K562 (cell line): ENCODE results near the gene PAFAH2. TPM values are rescaled to one million over a fixed set of nuclear protein-coding genes. Genes with fewer than 3 reads are reported as not detected.

Source experiments
- CBX1 ChIP-seq: sonication (generic); IDR thresholded peaks from 2 replicates; pipeline ENCODE4 v1.6.1; 2016; ENCODE audit warnings: antibody characterized with exemption, low read depth, mild to moderate bottlenecking
- DPF2 ChIP-seq: fragments of 450-650 bp; IDR thresholded peaks from 2 replicates; pipeline ENCODE4 v1.6.1; 2016
- FOXA1 ChIP-seq: fragments of 450-650 bp; IDR thresholded peaks from 2 replicates; pipeline ENCODE4 v1.6.1; 2016; ENCODE audit warnings: mild to moderate bottlenecking, borderline replicate concordance
- FOXP1 ChIP-seq: sonication (generic); formaldehyde crosslinking; IDR thresholded peaks from 2 replicates; pipeline ENCODE4 v1.8.0; 2022; ENCODE audit warnings: mild to moderate bottlenecking, missing genetic modification reagents
- HDAC1 ChIP-seq, 2 experiments: fragments of 450-650 bp; IDR thresholded peaks; 2 replicates each; pipeline ENCODE4 v1.6.1; 2016 to 2017; ENCODE audit warnings: inconsistent platforms in 1 of 2, mild to moderate bottlenecking in 1 of 2, moderate library complexity in 1 of 2
- IFI16 ChIP-seq: fragments of 250-450 bp; sonication (Bioruptor Pico); IDR thresholded peaks from 2 replicates; pipeline ENCODE4 v2.1.2; 2022; ENCODE audit warnings: mild to moderate bottlenecking, inconsistent platforms
- NFRKB ChIP-seq: fragments of 450-650 bp; IDR thresholded peaks from 2 replicates; pipeline ENCODE4 v1.6.1; 2016; ENCODE audit warnings: low read depth
- POLR3G ChIP-seq: IDR thresholded peaks from 2 replicates; pipeline ENCODE4 v1.6.1; 2011; ENCODE audit not compliant: insufficient read length, insufficient replicate concordance; ENCODE audit errors: extremely low read depth
- RBFOX2 ChIP-seq: fragments of 200-400 bp; formaldehyde crosslinking; IDR thresholded peaks from 2 replicates; pipeline ENCODE4 v1.6.1; 2017; ENCODE audit warnings: low read depth, mild to moderate bottlenecking, low read length, moderate library complexity
- SREBF2 ChIP-seq: sonication (generic); formaldehyde crosslinking; IDR thresholded peaks from 2 replicates; pipeline ENCODE4 v1.4.0; 2020; ENCODE audit warnings: mild to moderate bottlenecking, missing genetic modification reagents
- ZNF217 ChIP-seq: sonication (generic); formaldehyde crosslinking; IDR thresholded peaks from 2 replicates; pipeline ENCODE4 v1.8.0; 2022; ENCODE audit warnings: mild to moderate bottlenecking, missing genetic modification reagents
- ZNF77 ChIP-seq: fragments of 250-450 bp; sonication (Bioruptor Pico); IDR thresholded peaks from 2 replicates; pipeline ENCODE4 v1.5.0; 2020
- polyA plus RNA-seq, 8 experiments: library from polyadenylated mRNA; depleted of rRNA in 4 of 8; stranded (reverse) in 5 of 8; unstranded in 3 of 8; fragments of >200 nt; fragmentation: Nextera tagmentation in 2 of 8; fragmentation: Illumina TruSeq in 1 of 8; extraction: Ambion mirVana in 2 of 8; extraction: Trizol in 1 of 8; gene quantifications; 2 replicates each; pipeline versions ENCODE4 v1.2.1 to v1.2.3, GENCODE V29; 2011 to 2014; ENCODE audit warnings: inconsistent platforms in 1 of 8, missing spikeins in 1 of 8
- total RNA-seq, 7 experiments: library from RNA; depleted of rRNA in 6 of 7; stranded (reverse); fragments of >200 nt in 6 of 7; fragmentation: Illumina TruSeq in 2 of 7; extraction: Trizol in 2 of 7; gene quantifications; 2 replicates each; pipeline versions ENCODE4 v1.2.1 to v1.2.3, GENCODE V29; 2011 to 2021; ENCODE audit warnings: low replicate concordance in 1 of 7
- TF ChIP-seq, protein P1 (sequence below): fragments of 450-650 bp; IDR thresholded peaks from 2 replicates; pipeline ENCODE4 v1.6.1; 2018; ENCODE audit not compliant: partially characterized antibody
- TF ChIP-seq, protein P2 (sequence below): IDR thresholded peaks from 2 replicates; pipeline ENCODE4 v1.6.1; 2016; ENCODE audit warnings: missing genetic modification characterization, missing compliant biosample characterization
- TF ChIP-seq, protein P3 (sequence below): sonication (generic); formaldehyde crosslinking; IDR thresholded peaks from 2 replicates; pipeline ENCODE4 v1.9.0; 2022; ENCODE audit warnings: mild to moderate bottlenecking, missing genetic modification reagents
- TF ChIP-seq, protein P4 (sequence below): fragments of 450-650 bp; IDR thresholded peaks from 2 replicates; pipeline ENCODE4 v1.6.1; 2017; ENCODE audit warnings: antibody characterized with exemption, mild to moderate bottlenecking
- TF ChIP-seq, protein P5 (sequence below): fragments of 250-450 bp; sonication (Bioruptor Pico); IDR thresholded peaks from 2 replicates; pipeline ENCODE4 v1.5.0; 2021

PAFAH2 gene
- total and polyA plus RNA-seq, 9 of the 15 experiments (the other 6 are each of a cell fraction or from before 2014, with no cell fraction given): 4.2 to 10.9 (median 6.8) TPM

DNA sequence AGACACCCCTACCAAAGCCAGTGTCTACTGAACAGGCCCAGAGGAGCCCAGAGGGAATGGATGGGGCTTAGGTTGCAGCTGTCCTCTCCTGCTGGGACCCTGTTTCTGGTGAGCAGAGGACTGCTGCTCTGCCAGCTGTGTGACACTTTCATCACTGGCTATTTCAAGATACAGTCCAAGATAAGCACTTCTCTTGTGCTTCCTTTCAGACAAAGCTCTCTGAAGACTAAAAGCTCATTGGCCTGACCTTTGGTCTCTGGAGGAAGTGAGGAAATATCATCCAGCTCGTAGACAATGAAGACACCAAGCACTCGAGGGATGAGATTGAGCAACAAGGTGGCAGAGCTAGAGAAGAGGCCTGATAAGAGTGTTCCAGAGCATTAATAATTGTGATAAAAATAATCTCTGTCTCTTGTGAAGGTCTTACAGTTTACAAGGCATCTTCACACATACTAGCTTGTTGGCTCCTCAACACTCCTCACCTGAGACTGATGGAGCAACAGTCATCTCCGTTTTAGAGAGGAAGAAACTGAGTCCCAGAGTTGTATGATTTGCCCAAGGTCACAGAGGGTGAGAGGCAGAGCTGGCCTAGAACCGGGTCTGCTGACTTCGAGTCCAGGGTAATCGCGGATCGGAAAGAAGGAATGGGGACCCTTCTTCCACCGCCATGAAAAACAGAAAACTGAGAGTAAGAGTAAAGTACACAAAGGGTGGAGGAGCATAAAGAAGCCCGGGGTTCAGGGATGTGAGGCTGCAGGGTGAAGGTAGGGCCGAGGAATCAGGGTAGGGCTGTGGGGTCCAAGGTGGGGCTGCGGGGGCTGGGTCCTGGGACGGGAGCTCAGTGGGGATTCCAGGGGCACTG, 666 bp downstream of the PAFAH2 start (continued):
- TF ChIP-seq, protein P1, sequence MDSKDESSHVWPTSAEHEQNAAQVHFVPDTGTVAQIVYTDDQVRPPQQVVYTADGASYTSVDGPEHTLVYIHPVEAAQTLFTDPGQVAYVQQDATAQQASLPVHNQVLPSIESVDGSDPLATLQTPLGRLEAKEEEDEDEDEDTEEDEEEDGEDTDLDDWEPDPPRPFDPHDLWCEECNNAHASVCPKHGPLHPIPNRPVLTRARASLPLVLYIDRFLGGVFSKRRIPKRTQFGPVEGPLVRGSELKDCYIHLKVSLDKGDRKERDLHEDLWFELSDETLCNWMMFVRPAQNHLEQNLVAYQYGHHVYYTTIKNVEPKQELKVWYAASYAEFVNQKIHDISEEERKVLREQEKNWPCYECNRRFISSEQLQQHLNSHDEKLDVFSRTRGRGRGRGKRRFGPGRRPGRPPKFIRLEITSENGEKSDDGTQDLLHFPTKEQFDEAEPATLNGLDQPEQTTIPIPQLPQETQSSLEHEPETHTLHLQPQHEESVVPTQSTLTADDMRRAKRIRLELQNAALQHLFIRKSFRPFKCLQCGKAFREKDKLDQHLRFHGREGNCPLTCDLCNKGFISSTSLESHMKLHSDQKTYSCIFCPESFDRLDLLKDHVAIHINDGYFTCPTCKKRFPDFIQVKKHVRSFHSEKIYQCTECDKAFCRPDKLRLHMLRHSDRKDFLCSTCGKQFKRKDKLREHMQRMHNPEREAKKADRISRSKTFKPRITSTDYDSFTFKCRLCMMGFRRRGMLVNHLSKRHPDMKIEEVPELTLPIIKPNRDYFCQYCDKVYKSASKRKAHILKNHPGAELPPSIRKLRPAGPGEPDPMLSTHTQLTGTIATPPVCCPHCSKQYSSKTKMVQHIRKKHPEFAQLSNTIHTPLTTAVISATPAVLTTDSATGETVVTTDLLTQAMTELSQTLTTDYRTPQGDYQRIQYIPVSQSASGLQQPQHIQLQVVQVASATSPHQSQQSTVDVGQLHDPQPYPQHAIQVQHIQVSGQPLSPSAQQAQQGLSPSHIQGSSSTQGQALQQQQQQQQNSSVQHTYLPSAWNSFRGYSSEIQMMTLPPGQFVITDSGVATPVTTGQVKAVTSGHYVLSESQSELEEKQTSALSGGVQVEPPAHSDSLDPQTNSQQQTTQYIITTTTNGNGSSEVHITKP: no peak
- TF ChIP-seq DPF2: 0 out of 2 replicates have a peak, but pooled peaks have one; percentile 20
- no peak for TF ChIP-seq CBX1
- TF ChIP-seq, protein P2, sequence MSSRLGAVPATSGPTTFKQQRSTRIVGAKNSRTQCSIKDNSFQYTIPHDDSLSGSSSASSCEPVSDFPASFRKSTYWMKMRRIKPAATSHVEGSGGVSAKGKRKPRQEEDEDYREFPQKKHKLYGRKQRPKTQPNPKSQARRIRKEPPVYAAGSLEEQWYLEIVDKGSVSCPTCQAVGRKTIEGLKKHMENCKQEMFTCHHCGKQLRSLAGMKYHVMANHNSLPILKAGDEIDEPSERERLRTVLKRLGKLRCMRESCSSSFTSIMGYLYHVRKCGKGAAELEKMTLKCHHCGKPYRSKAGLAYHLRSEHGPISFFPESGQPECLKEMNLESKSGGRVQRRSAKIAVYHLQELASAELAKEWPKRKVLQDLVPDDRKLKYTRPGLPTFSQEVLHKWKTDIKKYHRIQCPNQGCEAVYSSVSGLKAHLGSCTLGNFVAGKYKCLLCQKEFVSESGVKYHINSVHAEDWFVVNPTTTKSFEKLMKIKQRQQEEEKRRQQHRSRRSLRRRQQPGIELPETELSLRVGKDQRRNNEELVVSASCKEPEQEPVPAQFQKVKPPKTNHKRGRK (tag): no peak
- peak; percentile 50; the same call in 1 of the 2 replicates for TF ChIP-seq NFRKB
- TF ChIP-seq RBFOX2: no peak
- TF ChIP-seq HDAC1 (IDR thresholded peaks at IDR 0.05): no peak
- TF ChIP-seq, protein P3, sequence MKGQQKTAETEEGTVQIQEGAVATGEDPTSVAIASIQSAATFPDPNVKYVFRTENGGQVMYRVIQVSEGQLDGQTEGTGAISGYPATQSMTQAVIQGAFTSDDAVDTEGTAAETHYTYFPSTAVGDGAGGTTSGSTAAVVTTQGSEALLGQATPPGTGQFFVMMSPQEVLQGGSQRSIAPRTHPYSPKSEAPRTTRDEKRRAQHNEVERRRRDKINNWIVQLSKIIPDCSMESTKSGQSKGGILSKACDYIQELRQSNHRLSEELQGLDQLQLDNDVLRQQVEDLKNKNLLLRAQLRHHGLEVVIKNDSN: no peak
- no peak for TF ChIP-seq POLR3G
- no peak for TF ChIP-seq ZNF77
- TF ChIP-seq, protein P4, sequence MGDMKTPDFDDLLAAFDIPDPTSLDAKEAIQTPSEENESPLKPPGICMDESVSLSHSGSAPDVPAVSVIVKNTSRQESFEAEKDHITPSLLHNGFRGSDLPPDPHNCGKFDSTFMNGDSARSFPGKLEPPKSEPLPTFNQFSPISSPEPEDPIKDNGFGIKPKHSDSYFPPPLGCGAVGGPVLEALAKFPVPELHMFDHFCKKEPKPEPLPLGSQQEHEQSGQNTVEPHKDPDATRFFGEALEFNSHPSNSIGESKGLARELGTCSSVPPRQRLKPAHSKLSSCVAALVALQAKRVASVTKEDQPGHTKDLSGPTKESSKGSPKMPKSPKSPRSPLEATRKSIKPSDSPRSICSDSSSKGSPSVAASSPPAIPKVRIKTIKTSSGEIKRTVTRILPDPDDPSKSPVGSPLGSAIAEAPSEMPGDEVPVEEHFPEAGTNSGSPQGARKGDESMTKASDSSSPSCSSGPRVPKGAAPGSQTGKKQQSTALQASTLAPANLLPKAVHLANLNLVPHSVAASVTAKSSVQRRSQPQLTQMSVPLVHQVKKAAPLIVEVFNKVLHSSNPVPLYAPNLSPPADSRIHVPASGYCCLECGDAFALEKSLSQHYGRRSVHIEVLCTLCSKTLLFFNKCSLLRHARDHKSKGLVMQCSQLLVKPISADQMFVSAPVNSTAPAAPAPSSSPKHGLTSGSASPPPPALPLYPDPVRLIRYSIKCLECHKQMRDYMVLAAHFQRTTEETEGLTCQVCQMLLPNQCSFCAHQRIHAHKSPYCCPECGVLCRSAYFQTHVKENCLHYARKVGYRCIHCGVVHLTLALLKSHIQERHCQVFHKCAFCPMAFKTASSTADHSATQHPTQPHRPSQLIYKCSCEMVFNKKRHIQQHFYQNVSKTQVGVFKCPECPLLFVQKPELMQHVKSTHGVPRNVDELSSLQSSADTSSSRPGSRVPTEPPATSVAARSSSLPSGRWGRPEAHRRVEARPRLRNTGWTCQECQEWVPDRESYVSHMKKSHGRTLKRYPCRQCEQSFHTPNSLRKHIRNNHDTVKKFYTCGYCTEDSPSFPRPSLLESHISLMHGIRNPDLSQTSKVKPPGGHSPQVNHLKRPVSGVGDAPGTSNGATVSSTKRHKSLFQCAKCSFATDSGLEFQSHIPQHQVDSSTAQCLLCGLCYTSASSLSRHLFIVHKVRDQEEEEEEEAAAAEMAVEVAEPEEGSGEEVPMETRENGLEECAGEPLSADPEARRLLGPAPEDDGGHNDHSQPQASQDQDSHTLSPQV: peak; percentile 36; the same call in 1 of the 2 replicates
- no peak for TF ChIP-seq ZNF217 (CRISPR knock-in tag)
- no peak for TF ChIP-seq FOXA1
- TF ChIP-seq IFI16 (CRISPR knock-in tag): 0 out of 2 replicates have a peak, but pooled peaks have one; percentile 4
- TF ChIP-seq, protein P5, sequence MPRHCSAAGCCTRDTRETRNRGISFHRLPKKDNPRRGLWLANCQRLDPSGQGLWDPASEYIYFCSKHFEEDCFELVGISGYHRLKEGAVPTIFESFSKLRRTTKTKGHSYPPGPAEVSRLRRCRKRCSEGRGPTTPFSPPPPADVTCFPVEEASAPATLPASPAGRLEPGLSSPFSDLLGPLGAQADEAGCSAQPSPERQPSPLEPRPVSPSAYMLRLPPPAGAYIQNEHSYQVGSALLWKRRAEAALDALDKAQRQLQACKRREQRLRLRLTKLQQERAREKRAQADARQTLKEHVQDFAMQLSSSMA (CRISPR knock-in tag): no peak
- no peak for TF ChIP-seq SREBF2 (CRISPR knock-in tag)
- no peak for TF ChIP-seq FOXP1 (CRISPR knock-in tag)
